Retina (tissue), 1 donor: ENCODE results near the gene ENTPD2.

ENCODE experiments used
- DNase-seq: peaks from one replicate; pipeline ENCODE4 v3.0.0-alpha.2; 2016

The ENTPD2 gene

GRCh38 chr9:137053944-137054931 is at the start of gene ENTPD2:
Gene ENTPD2, minus strand, starts transcription at chr9:137054061. Its CDS starts 64 bp downstream, at chr9:137053997.
- no peak for DNase-seq

- DNase-seq: no peak
Observed at GRCh38 chr9:137103206-137103999, 49.5 kb upstream of the ENTPD2 start.

- no peak for DNase-seq
Observed at GRCh38 chr9:137099231-137099630, 45.4 kb upstream of the ENTPD2 start.

- no peak for DNase-seq
Observed at GRCh38 chr9:137097761-137098462, 44.1 kb upstream of the ENTPD2 start.

GRCh38 chr9:137096785-137097546 is 43.1 kb upstream of the ENTPD2 start:
- no peak for DNase-seq

- no peak for DNase-seq
Observed at GRCh38 chr9:137095664-137096517, 42.0 kb upstream of the ENTPD2 start.

GRCh38 chr9:137089232-137089947 is 35.5 kb upstream of the ENTPD2 start:
- no peak for DNase-seq

- no peak for DNase-seq
Observed at GRCh38 chr9:137088121-137088520, 34.3 kb upstream of the ENTPD2 start.

- DNase-seq: no peak
Observed at GRCh38 chr9:137087409-137087925, 33.6 kb upstream of the ENTPD2 start.

GRCh38 chr9:137086531-137087408 is 32.9 kb upstream of the ENTPD2 start, which contains the start of gene MAN1B1:
Gene MAN1B1, plus strand, starts transcription at chr9:137086985. Its CDS starts 15 bp downstream, at chr9:137087000.
- peak; percentile 98 for DNase-seq

GRCh38 chr9:137085920-137086530 is 32.2 kb upstream of the ENTPD2 start:
- no peak for DNase-seq

- no peak for DNase-seq
Observed at GRCh38 chr9:137084526-137084925, 30.7 kb upstream of the ENTPD2 start.

GRCh38 chr9:137083394-137084004 is 29.6 kb upstream of the ENTPD2 start:
- peak; percentile 42 for DNase-seq

- no peak for DNase-seq
Observed at GRCh38 chr9:137082925-137083290, 29.0 kb upstream of the ENTPD2 start.

- DNase-seq: no peak
Observed at GRCh38 chr9:137082222-137082924, 28.5 kb upstream of the ENTPD2 start.

- no peak for DNase-seq
Observed at GRCh38 chr9:137080260-137081122, 26.6 kb upstream of the ENTPD2 start.

GRCh38 chr9:137079401-137079787 is 25.5 kb upstream of the ENTPD2 start:
- DNase-seq: no peak
